Muscle layer of colon (tissue), 2 donors: Measurements from ENCODE around the gene B3GNT8.
"Not testable (repeated sequence)": the region's sequence is repeated elsewhere in the genome, so short reads cannot be mapped to it uniquely, and the experiment has no call there.

Source experiments
- H3K27ac ChIP-seq: one replicate; pipeline ENCODE4 v1.7.0; 2013; ENCODE audit warnings: low read depth, mild to moderate bottlenecking, low read length, moderate library complexity
- H3K27me3 ChIP-seq, 2 donors: one replicate each; pipeline ENCODE4 v1.7.0; 2013; ENCODE audit warnings: low read length in 2 of 2, mild to moderate bottlenecking in 2 of 2; ENCODE audit not compliant: insufficient read depth in 2 of 2, control insufficient read depth in 1 of 2
- H3K36me3 ChIP-seq: one replicate; pipeline ENCODE4 v1.7.0; 2013; ENCODE audit warnings: mild to moderate bottlenecking, low read length; ENCODE audit not compliant: insufficient read depth
- H3K4me1 ChIP-seq: one replicate; pipeline ENCODE4 v1.7.0; 2013; ENCODE audit warnings: mild to moderate bottlenecking, low read length; ENCODE audit not compliant: insufficient read depth
- H3K4me3 ChIP-seq, 2 donors: one replicate each; pipeline ENCODE4 v1.7.0; 2013; ENCODE audit warnings: low read length in 2 of 2, low read depth in 1 of 2, mild to moderate bottlenecking in 1 of 2, moderate library complexity in 1 of 2
- H3K9ac ChIP-seq: one replicate; pipeline ENCODE4 v1.7.0; 2013; ENCODE audit warnings: low read length
- H3K9me3 ChIP-seq: one replicate; pipeline ENCODE4 v1.7.0; 2013; ENCODE audit warnings: mild to moderate bottlenecking, low read length
- donor health status: abdominal sarcoma.
- donor health status: Adenocarcinoma of cecum.

The B3GNT8 gene

GRCh38 chr19:41410336-41411054 is 16.7 kb downstream of the B3GNT8 start:
- no peaks in the 10 kb centered on the region for H3K27me3 ChIP-seq
- no peak overlapping the region for H3K4me3 ChIP-seq
- peaks cover 6% of the 10 kb centered on the region for H3K4me1 ChIP-seq
- H3K9ac ChIP-seq: no peak overlapping the region
- peaks cover 45% of the 10 kb centered on the region for H3K36me3 ChIP-seq
- no peak overlapping the region for H3K27ac ChIP-seq
- no peaks in the 10 kb centered on the region for H3K9me3 ChIP-seq

DNA sequence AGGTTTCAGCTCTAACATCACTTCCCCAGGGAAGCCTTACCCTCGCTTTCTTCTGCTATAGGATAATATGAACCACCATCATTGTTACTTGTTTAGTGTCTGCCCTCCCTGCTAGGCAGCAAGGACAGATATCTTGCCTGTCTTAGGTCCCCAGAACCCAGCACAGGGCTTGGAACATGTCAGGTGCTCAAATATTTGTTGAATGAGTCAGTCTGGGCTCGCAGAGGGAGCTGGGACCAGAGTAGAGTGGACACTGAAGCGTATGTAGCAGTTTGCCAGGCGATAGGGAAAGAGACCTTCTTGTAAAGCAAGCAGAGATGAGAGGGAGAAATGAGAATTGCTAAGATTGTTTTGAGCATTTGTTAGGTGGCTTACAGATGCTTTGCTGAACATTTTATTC is 17.9 kb downstream of the B3GNT8 start:
- H3K27me3 ChIP-seq: no peaks in the 10 kb centered on the region
- peaks cover 6% of the 10 kb centered on the region for H3K4me1 ChIP-seq
- no peak overlapping the region for H3K27ac ChIP-seq
- no peaks in the 10 kb centered on the region for H3K9me3 ChIP-seq
- H3K4me3 ChIP-seq: no peak overlapping the region
- peaks cover 32% of the 10 kb centered on the region for H3K36me3 ChIP-seq
- H3K9ac ChIP-seq: no peak overlapping the region

DNA sequence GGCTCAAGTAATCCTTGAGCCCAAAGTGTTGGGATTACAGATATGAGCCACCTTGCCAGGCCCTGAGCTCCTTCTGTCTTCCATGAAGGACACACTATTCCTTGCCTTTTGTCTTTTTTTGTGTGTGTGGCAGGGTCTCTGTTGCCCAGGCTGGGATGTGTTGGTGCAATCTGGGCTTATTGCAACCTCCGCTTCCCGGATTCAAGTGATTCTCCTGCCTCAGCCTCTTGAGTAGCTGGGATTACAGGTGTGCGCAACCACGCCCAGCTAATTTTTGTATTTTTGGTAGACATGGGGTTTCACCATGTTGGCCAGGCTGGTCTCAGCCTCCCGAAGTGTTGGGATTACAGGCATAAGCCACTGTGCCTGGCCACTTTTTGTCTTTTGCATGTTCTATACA is 18.3 kb downstream of the B3GNT8 start:
- not testable (repeated sequence) for H3K4me3 ChIP-seq, H3K9ac ChIP-seq, H3K9me3 ChIP-seq, H3K4me1 ChIP-seq, H3K27ac ChIP-seq, H3K27me3 ChIP-seq
- peaks cover 28% of the 10 kb centered on the region for H3K36me3 ChIP-seq

GRCh38 chr19:41408256-41408655 is 18.9 kb downstream of the B3GNT8 start:
- Histone ChIP-seq H3K36me3 (peaks cover 22% of the 10 kb centered on the region), H3K9ac (no peak overlapping the region)

DNA sequence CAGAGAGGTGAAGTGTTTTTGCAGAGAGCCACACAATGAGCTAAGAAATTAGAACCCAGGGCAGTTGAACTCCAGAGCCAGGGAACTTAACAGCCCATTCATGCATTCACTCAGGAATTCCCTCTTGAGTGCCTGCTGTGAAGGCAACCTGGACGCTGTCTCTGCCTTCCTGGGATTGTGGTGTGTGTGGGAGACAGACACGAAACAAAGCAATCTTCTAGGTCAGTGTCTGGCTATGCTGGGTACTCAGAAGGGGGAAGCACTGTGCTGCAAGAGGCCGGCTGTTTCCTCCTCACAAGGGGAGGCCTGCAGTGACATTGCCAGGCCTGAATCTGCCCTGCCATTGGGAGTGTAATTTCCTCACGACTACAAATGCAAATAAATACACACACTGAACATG is 19.9 kb downstream of the B3GNT8 start:
- Histone ChIP-seq H3K4me1 (peaks cover 6% of the 10 kb centered on the region), H3K9ac (no peak overlapping the region), H3K36me3 (peaks cover 16% of the 10 kb centered on the region), H3K9me3 (no peaks in the 10 kb centered on the region), H3K27me3 (no peaks in the 10 kb centered on the region), H3K27ac (no peak overlapping the region), H3K4me3 (no peak overlapping the region)

More at GRCh38 chr19:41408256-41408655, 18.9 kb downstream of the B3GNT8 start:
- H3K9me3 ChIP-seq: no peaks in the 10 kb centered on the region
- no peak overlapping the region for H3K27ac ChIP-seq
- peaks cover 6% of the 10 kb centered on the region for H3K4me1 ChIP-seq
- H3K27me3 ChIP-seq: no peaks in the 10 kb centered on the region
- no peak overlapping the region for H3K4me3 ChIP-seq

GRCh38 chr19:41405776-41406175 is 21.4 kb downstream of the B3GNT8 start:
- H3K4me1 ChIP-seq: peaks cover 6% of the 10 kb centered on the region
- no peak overlapping the region for H3K27ac ChIP-seq

DNA sequence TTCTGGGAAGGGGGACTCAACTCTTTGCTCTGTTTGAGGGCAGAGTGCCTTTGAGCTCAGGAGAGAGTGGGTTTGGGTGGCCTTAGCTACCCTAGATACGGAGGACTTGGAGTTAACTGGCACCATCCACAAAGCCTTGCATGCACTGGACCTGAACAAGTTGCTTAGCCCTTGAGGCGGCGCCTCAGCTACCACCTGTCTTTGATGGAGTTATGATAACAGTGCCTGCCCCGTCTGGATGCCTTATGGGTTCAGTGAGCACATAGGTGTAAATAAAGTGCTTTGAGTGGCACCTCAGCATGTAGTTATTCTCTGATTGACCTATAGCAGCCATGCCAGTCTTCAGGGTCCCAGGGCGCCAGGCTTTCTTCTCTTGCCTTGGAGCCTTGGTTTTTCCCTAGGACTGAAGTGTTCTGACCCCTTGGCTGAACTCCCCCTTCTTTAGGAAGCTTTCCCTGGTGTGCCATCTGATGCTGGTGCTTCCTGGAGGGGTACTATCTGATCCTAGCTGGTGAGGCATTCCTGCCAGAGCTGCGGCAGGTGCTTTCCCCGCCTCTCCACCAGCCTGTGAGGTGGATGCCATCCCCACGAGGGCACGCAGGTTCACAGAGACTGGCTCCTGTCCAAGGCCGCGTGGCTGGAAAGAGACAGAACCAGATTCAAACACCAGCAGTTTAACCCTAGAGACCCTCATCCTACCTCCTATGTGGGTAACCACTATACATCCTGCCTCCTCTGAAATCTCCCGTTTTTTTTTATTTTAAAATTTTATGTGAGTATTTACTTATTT is 23.8 kb downstream of the B3GNT8 start:
- H3K4me3 ChIP-seq: no peak overlapping the region
- H3K27me3 ChIP-seq: no peaks in the 10 kb centered on the region
- H3K9me3 ChIP-seq: no peaks in the 10 kb centered on the region
- H3K27ac ChIP-seq: no peak overlapping the region
- no peak overlapping the region for H3K9ac ChIP-seq
- H3K36me3 ChIP-seq: peaks cover 5% of the 10 kb centered on the region
- H3K4me1 ChIP-seq: peaks cover 8% of the 10 kb centered on the region

More at GRCh38 chr19:41405776-41406175, 21.4 kb downstream of the B3GNT8 start:
- Histone ChIP-seq H3K9me3 (no peaks in the 10 kb centered on the region), H3K27me3 (no peaks in the 10 kb centered on the region), H3K4me3 (no peak overlapping the region), H3K9ac (no peak overlapping the region), H3K36me3 (peaks cover 7% of the 10 kb centered on the region)

DNA sequence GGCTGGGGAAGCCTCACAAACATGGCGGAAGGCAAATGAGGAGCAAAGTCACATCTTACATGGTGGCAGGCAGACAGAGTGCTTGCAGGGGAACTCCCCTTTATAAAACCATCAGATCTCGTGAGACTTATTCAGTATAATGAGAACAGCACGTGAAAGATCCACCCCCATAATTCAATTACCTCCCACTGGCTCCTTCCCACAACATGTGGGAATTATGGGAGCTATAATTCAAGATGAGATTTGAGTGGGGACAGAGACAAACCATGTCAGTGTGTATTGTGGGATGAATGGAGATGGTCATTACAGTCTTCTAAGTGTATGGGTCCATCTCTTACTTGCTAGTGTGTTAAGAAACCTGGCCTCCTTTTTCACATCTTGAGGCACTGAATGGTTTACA is 25.2 kb downstream of the B3GNT8 start:
- peaks cover 5% of the 10 kb centered on the region for H3K36me3 ChIP-seq
- H3K27me3 ChIP-seq: no peaks in the 10 kb centered on the region
- H3K4me1 ChIP-seq: peaks cover 12% of the 10 kb centered on the region
- H3K9me3 ChIP-seq: no peaks in the 10 kb centered on the region
- no peak overlapping the region for H3K27ac ChIP-seq
- H3K9ac ChIP-seq: no peak overlapping the region
- H3K4me3 ChIP-seq: no peak overlapping the region

- Histone ChIP-seq H3K27me3 (no peaks in the 10 kb centered on the region), H3K36me3 (peaks cover 5% of the 10 kb centered on the region), H3K4me1 (peaks cover 12% of the 10 kb centered on the region), H3K9me3 (no peaks in the 10 kb centered on the region), H3K9ac (no peak overlapping the region), H3K27ac (no peak overlapping the region), H3K4me3 (no peak overlapping the region)
These were observed 25.7 kb downstream of the B3GNT8 start for GRCh38 chr19:41401483-41401882.

DNA sequence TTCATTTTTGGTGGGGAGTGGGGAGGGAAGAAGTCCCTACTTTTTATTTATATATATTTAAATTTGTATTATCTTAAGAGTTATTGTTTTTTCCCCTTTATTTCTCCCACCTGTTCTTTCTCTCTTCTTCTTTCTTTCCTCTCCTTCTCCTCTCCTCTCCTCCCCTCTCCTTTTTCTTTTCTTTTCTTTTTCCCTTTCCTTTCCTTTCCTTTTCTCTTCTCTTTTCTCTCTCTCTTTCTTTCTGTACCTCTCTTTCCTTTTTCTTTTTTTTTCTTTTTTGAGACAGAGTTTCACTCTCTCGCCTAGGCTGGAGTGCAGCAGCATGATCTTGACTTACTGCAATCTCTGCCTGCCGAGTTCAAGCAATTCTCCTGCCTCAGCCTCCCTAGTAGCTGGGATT is 27.6 kb downstream of the B3GNT8 start:
- H3K27ac ChIP-seq: no peak overlapping the region
- H3K27me3 ChIP-seq: no peaks in the 10 kb centered on the region
- H3K4me3 ChIP-seq: no peak overlapping the region
- peaks cover 12% of the 10 kb centered on the region for H3K4me1 ChIP-seq
- no peaks in the 10 kb centered on the region for H3K9me3 ChIP-seq
- peaks cover 5% of the 10 kb centered on the region for H3K36me3 ChIP-seq
- no peak overlapping the region for H3K9ac ChIP-seq

DNA sequence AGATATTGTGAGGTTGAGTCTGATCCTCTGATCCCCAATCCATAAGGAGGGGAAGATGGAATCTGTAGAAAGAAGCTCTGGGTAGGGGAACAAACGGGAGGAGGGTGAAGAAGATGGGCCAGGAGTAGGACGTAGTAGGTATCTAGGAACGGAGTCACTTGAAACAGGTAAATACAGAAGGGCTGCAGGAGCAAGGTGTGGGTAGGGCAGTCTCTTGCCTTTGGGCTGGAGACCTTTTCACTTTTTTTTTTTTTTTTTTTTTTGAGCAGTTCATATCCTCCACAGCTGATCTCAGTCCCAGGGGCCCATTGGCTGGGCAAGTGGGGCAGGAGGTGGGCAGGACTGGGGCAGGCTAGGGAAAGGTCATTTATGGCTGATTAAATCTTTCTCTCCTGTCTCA is 28.1 kb downstream of the B3GNT8 start:
- Histone ChIP-seq H3K27ac (no peak overlapping the region), H3K4me3 (peak overlapping the region in 1 of 2 donors; percentile 97), H3K4me1 (peaks cover 12% of the 10 kb centered on the region), H3K36me3 (peaks cover 5% of the 10 kb centered on the region), H3K9me3 (no peaks in the 10 kb centered on the region), H3K9ac (no peak overlapping the region), H3K27me3 (no peaks in the 10 kb centered on the region)
